ENCODE results near the gene HBD. TPM values are rescaled to one million over a fixed set of nuclear protein-coding genes. Genes with fewer than 3 reads are reported as not detected.

HBD gene
- total and polyA plus RNA-seq, 9 of the 15 experiments (the other 6 are each of a cell fraction or from before 2014, with no cell fraction given): 11.8 to 169 (median 36.0) TPM

DNA sequence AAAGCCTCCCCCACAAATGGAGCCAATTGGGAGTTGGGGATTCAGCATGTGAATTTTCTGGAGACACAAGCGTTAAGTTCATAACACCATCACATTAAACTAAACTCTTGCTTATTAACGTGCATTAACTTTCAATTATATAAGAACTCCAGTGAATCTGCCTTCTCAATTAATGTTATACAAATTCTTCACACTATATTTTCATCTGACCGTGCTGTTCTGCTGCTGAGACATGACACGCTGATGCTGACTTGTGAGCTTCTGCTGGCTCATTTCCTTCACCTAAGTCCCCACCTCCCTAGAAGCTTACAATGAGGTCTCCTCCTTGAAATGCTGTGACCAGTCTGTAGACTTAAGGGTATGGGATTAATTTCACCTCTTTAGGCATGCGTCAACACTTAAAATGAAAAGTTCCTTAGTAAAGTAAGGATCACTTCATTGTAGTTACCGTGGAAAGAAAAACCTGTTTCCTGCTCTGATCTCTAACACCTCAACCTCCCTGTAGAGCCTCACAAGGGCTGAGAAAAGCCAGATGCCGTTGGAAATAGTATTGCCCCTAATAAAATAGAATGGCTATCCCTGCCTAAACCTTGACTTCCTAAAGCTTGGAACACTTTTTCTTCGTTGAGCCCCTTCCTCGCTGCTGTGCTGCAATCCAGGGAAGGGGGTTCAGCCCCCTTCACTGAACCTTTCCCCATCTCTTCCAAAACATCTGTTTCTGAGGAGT is 18.1 kb upstream of the HBD start (continued):
- TF ChIP-seq, protein P1, sequence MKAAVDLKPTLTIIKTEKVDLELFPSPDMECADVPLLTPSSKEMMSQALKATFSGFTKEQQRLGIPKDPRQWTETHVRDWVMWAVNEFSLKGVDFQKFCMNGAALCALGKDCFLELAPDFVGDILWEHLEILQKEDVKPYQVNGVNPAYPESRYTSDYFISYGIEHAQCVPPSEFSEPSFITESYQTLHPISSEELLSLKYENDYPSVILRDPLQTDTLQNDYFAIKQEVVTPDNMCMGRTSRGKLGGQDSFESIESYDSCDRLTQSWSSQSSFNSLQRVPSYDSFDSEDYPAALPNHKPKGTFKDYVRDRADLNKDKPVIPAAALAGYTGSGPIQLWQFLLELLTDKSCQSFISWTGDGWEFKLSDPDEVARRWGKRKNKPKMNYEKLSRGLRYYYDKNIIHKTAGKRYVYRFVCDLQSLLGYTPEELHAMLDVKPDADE (conservative IDR thresholded peaks at IDR 0.05; ENCODE audit: control insufficient read depth, low read depth, low read length): no peak
- TF ChIP-seq HDAC3 (IDR thresholded peaks at IDR 0.05; ENCODE audit: borderline replicate concordance, partially characterized antibody): no peak
- no peak for TF ChIP-seq ZNF830 (CRISPR knock-in tag; IDR thresholded peaks at IDR 0.05)
- 0 out of 2 replicates have a peak, but pooled peaks have one; percentile 7 for TF ChIP-seq CTBP1 (IDR thresholded peaks at IDR 0.05; ENCODE audit: borderline replicate concordance)
- TF ChIP-seq ESRRA (IDR thresholded peaks at IDR 0.05; ENCODE audit: borderline replicate concordance, low read depth): no peak

DNA sequence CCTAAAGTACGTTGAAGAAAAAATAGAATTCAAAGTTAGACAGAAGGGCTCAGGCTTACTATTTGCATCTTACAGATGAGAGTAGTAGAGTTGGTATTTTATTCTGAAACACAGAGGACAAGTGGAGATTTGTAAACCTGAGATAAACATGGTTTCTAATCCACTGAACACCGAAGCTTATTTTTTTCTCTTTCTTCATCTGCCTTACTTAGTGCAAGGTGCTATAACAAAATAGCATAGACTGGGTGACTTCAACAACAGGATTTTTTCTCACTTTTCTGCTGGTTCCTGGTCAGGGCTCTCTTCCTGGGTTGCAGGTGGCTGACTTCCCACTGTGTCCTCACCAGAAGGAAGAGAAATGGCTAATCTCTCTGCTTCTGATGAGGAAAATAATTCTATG is 17.5 kb upstream of the HBD start:
- FAIRE-seq (no peak), DNase-seq (ENCODE audit: extremely low read depth in 1 of 4, low spot score in 3 of 4) (peak in 1 of 4 experiments; percentile 57), ATAC-seq (no peak)
- H4K20me1 ChIP-seq (replicated peaks; ENCODE audit: control insufficient read depth, insufficient read depth, low read length): peaks cover 4% of the 10 kb centered on the region; the same call in 1 of the 2 replicates
- in situ Hi-C loops (cut with MboI) (no loop called here), intact Hi-C loops (cut with micrococcal nuclease) (loop anchor here (2.0 kb wide), 2 partner anchors 37 to 47 kb away; no protein-coding TSS in a partner anchor)
- POLR2A ChIA-PET: interaction anchor here (0.6 to 6.9 kb wide), 8 partner anchors 10 to 1569 kb away, joined by 3 to 30 read pairs (median 4); partner anchors contain the start of gene HBE1
- H3K4me2 ChIP-seq (ENCODE audit: insufficient read depth, low read length): peak overlapping the region; percentile 94
- 3% methylated on average over 2 of the region's 2 CpGs for WGBS (ENCODE audit: insufficient coverage, low coverage, missing lambda C conversion rate)
- no peak overlapping the region for H2AFZ ChIP-seq (ENCODE audit: low read depth, low read length)
- BruUV-seq (replicated peaks): no TSS peak
- peak overlapping the region; percentile 73 for H3K27ac ChIP-seq (ENCODE audit: extremely low read depth, low read depth, low read length)
- H3K36me3 ChIP-seq (ENCODE audit: control insufficient read depth, insufficient read depth, low read length): peaks cover 33% of the 10 kb centered on the region
- peak overlapping the region; percentile 58 for H3K4me3 ChIP-seq
- H3K4me1 ChIP-seq (replicated peaks in 1 of 2; ENCODE audit: control insufficient read depth in 2 of 2, insufficient read depth in 2 of 2, low read length in 2 of 2): peaks cover 7 to 14% of the 10 kb centered on the region in 2 experiments
- H3K9me1 ChIP-seq (ENCODE audit: control insufficient read depth, insufficient read depth, low read length): no peaks in the 10 kb centered on the region
- peak overlapping the region; percentile 59 to 70; a peak in 3 of 4 replicates for H3K9ac ChIP-seq (ENCODE audit: insufficient read depth in 1 of 2, low read depth in 2 of 2, low read length in 2 of 2)
- H3K27me3 ChIP-seq (ENCODE audit: control insufficient read depth in 2 of 2, insufficient read depth in 2 of 2, low read length in 2 of 2): no peaks in the 10 kb centered on the region
- peaks cover 85% of the 10 kb centered on the region for H3K79me2 ChIP-seq (ENCODE audit: control insufficient read depth, insufficient read depth, low read length)
- CTCF ChIA-PET (ENCODE audit: low intra/inter-chr PET ratio): no interaction called here
- no peaks in the 10 kb centered on the region for H3K9me3 ChIP-seq (replicated peaks; ENCODE audit: control insufficient read depth, insufficient read depth, low read depth, low read length)
- TF ChIP-seq, protein P2, sequence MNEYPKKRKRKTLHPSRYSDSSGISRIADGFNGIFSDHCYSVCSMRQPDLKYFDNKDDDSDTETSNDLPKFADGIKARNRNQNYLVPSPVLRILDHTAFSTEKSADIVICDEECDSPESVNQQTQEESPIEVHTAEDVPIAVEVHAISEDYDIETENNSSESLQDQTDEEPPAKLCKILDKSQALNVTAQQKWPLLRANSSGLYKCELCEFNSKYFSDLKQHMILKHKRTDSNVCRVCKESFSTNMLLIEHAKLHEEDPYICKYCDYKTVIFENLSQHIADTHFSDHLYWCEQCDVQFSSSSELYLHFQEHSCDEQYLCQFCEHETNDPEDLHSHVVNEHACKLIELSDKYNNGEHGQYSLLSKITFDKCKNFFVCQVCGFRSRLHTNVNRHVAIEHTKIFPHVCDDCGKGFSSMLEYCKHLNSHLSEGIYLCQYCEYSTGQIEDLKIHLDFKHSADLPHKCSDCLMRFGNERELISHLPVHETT (CRISPR knock-in tag; conservative IDR thresholded peaks at IDR 0.05 in 1 of 2, IDR thresholded peaks at IDR 0.05 in 1 of 2): 0 out of 4 replicates have a peak, but pooled peaks of 1 of the 2 experiments have one; percentile 21
- TF ChIP-seq TAF7 (tag; IDR thresholded peaks at IDR 0.05) (no peak), BCOR (IDR thresholded peaks at IDR 0.05) (no peak), SIN3A (IDR thresholded peaks at IDR 0.05; ENCODE audit: borderline replicate concordance in 2 of 2, control insufficient read depth in 1 of 2, low read depth in 2 of 2, low read length in 2 of 2) (peak in 1 of 2 experiments; percentile 39; a peak in 1 of 4 replicates)
- TF ChIP-seq, protein P3, sequence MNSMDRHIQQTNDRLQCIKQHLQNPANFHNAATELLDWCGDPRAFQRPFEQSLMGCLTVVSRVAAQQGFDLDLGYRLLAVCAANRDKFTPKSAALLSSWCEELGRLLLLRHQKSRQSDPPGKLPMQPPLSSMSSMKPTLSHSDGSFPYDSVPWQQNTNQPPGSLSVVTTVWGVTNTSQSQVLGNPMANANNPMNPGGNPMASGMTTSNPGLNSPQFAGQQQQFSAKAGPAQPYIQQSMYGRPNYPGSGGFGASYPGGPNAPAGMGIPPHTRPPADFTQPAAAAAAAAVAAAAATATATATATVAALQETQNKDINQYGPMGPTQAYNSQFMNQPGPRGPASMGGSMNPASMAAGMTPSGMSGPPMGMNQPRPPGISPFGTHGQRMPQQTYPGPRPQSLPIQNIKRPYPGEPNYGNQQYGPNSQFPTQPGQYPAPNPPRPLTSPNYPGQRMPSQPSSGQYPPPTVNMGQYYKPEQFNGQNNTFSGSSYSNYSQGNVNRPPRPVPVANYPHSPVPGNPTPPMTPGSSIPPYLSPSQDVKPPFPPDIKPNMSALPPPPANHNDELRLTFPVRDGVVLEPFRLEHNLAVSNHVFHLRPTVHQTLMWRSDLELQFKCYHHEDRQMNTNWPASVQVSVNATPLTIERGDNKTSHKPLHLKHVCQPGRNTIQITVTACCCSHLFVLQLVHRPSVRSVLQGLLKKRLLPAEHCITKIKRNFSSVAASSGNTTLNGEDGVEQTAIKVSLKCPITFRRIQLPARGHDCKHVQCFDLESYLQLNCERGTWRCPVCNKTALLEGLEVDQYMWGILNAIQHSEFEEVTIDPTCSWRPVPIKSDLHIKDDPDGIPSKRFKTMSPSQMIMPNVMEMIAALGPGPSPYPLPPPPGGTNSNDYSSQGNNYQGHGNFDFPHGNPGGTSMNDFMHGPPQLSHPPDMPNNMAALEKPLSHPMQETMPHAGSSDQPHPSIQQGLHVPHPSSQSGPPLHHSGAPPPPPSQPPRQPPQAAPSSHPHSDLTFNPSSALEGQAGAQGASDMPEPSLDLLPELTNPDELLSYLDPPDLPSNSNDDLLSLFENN (IDR thresholded peaks at IDR 0.05; ENCODE audit: low read depth in 2 of 2, low read length in 2 of 2): no peak
- TF ChIP-seq, protein P4, sequence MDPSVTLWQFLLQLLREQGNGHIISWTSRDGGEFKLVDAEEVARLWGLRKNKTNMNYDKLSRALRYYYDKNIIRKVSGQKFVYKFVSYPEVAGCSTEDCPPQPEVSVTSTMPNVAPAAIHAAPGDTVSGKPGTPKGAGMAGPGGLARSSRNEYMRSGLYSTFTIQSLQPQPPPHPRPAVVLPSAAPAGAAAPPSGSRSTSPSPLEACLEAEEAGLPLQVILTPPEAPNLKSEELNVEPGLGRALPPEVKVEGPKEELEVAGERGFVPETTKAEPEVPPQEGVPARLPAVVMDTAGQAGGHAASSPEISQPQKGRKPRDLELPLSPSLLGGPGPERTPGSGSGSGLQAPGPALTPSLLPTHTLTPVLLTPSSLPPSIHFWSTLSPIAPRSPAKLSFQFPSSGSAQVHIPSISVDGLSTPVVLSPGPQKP (CRISPR knock-in tag; IDR thresholded peaks at IDR 0.05): no peak

Data from K562 (cell line).